Loucy (cell line): ENCODE measurements around the gene VANGL1.

Experiments
- H2AFZ ChIP-seq: fragments of 200-600 bp; sonication (generic); 2 replicates; pipeline ENCODE4 v1.6.0; 2016; ENCODE audit warnings: antibody characterized with exemption, mild to moderate bottlenecking, low read length, moderate library complexity
- H3F3A ChIP-seq: fragments of 200-600 bp; 2 replicates; pipeline ENCODE4 v1.6.0; 2016; ENCODE audit warnings: antibody characterized with exemption, low read depth, mild to moderate bottlenecking
- H3K27me3 ChIP-seq: fragments of 200-600 bp; sonication (generic); 2 replicates; pipeline ENCODE4 v1.6.1; 2014; ENCODE audit warnings: low read length, mild to moderate bottlenecking; ENCODE audit not compliant: insufficient read depth, poor library complexity, severe bottlenecking
- H3K36me3 ChIP-seq: fragments of 200-600 bp; sonication (generic); 2 replicates; pipeline ENCODE4 v1.6.1; 2016; ENCODE audit warnings: low read length; ENCODE audit not compliant: insufficient read depth
- H3K4me1 ChIP-seq: fragments of 200-600 bp; sonication (generic); 2 replicates; pipeline ENCODE4 v1.5.1; 2014; ENCODE audit warnings: low read length, mild to moderate bottlenecking; ENCODE audit not compliant: insufficient read depth, poor library complexity, severe bottlenecking
- H3K4me2 ChIP-seq: fragments of 200-600 bp; sonication (generic); 2 replicates; pipeline ENCODE4 v1.6.0; 2014; ENCODE audit warnings: antibody characterized with exemption, low read length, low read depth, mild to moderate bottlenecking; ENCODE audit not compliant: poor library complexity, severe bottlenecking
- H3K4me3 ChIP-seq: fragments of 200-600 bp; sonication (generic); 2 replicates; pipeline ENCODE4 v1.5.1; 2014; ENCODE audit warnings: low read length, mild to moderate bottlenecking, mixed read lengths; ENCODE audit not compliant: poor library complexity, severe bottlenecking
- H3K79me2 ChIP-seq: fragments of 200-600 bp; sonication (generic); 2 replicates; pipeline ENCODE4 v1.6.1; 2014; ENCODE audit warnings: low read length; ENCODE audit not compliant: insufficient read depth
- H3K9ac ChIP-seq: fragments of 200-600 bp; sonication (generic); 2 replicates; pipeline ENCODE4 v1.6.0; 2014; ENCODE audit warnings: mild to moderate bottlenecking, low read depth, low read length, moderate library complexity; ENCODE audit not compliant: poor library complexity, severe bottlenecking
- H3K9me2 ChIP-seq: fragments of 200-600 bp; sonication (generic); replicated peaks from 2 replicates; pipeline ENCODE4 v1.6.1; 2016; ENCODE audit warnings: low read depth, low read length, mixed read lengths
- H3K9me3 ChIP-seq: fragments of 200-600 bp; sonication (generic); 2 replicates; pipeline ENCODE4 v1.6.1; 2014; ENCODE audit warnings: mild to moderate bottlenecking, antibody characterized with exemption, low read length, low read depth; ENCODE audit not compliant: insufficient read depth
- H4K20me1 ChIP-seq: fragments of 200-600 bp; sonication (generic); 2 replicates; pipeline ENCODE4 v1.6.0; 2014; ENCODE audit warnings: antibody characterized with exemption, low read length, mild to moderate bottlenecking; ENCODE audit not compliant: insufficient read depth, poor library complexity, severe bottlenecking
- CTCF ChIP-seq: fragments of 200-600 bp; sonication (generic); conservative IDR thresholded peaks from 2 replicates; pipeline ENCODE4 v1.5.1; 2014; ENCODE audit warnings: mild to moderate bottlenecking, antibody characterized with exemption, low read length
- EZH2phosphoT487 ChIP-seq: fragments of 200-600 bp; IDR thresholded peaks from 2 replicates; pipeline ENCODE4 v1.6.1; 2018; ENCODE audit warnings: antibody characterized with exemption, mild to moderate bottlenecking, moderate library complexity, borderline replicate concordance

The VANGL1 gene

DNA sequence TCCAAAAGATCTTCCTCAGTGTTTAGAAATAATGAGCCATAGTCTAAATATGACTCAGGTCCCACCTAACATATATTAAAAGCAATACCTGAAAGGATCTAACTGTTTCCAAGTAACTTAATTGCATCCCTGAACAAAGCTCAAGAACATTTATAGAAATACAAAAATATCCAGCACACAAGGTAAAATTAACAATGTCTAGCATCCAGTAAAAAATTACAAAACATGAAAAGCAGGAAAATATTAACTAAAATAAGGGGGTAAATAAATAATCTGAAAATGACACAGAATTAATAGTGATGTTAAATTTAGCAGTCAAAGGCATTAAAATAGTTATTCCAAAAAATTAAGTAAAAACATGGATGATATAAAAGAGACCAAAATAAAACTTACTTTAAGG, 21.3 kb upstream of the VANGL1 start:
- H3K4me3 ChIP-seq: no peak overlapping the region
- no peaks in the 10 kb centered on the region for H4K20me1 ChIP-seq
- no peak overlapping the region for H3K9ac ChIP-seq
- H3K4me2 ChIP-seq: no peak overlapping the region
- no peaks in the 10 kb centered on the region for H3K79me2 ChIP-seq
- no peaks in the 10 kb centered on the region for H3K4me1 ChIP-seq
- no peaks in the 10 kb centered on the region for H3K9me2 ChIP-seq
- peaks cover 26% of the 10 kb centered on the region for H3K9me3 ChIP-seq
- no peaks in the 10 kb centered on the region for H3F3A ChIP-seq
- no peak overlapping the region for H2AFZ ChIP-seq
- no peak for TF ChIP-seq EZH2phosphoT487
- no peak for TF ChIP-seq CTCF
- H3K27me3 ChIP-seq: no peaks in the 10 kb centered on the region
- no peaks in the 10 kb centered on the region; the same call in 1 of the 2 replicates for H3K36me3 ChIP-seq

DNA sequence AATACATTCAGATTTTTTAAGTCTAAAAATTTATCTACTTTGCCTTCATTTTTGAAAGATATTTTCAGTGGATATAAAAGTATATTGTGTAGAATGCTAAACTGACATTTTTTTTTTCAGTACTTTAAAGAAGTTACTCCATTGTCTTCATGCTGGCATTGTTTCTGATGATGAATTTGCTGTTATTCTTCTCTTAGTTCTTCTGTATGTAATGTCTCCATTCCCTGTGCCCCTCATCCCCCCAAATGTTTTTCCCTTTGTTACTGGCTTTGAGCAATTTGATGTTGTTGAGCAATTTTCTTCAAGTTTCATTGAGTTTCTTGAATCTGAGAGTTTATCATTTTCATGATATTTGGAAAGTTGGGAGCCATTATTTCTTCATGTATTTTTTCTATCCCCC, 20.8 kb upstream of the VANGL1 start:
- Histone ChIP-seq H3K4me2 (no peak overlapping the region), H2AFZ (no peak overlapping the region)

GRCh38 chr1:115624859-115625258, 16.9 kb upstream of the VANGL1 start:
- H4K20me1 ChIP-seq: no peaks in the 10 kb centered on the region
- peaks cover 18% of the 10 kb centered on the region for H3K9me3 ChIP-seq
- no peak overlapping the region for H3K4me3 ChIP-seq
- no peaks in the 10 kb centered on the region for H3K4me1 ChIP-seq
- no peaks in the 10 kb centered on the region for H3K27me3 ChIP-seq
- no peak overlapping the region for H3K9ac ChIP-seq
- H3K79me2 ChIP-seq: no peaks in the 10 kb centered on the region
- no peaks in the 10 kb centered on the region for H3K9me2 ChIP-seq
- TF ChIP-seq CTCF (peak; percentile 57), EZH2phosphoT487 (no peak)
- no peaks in the 10 kb centered on the region; the same call in 1 of the 2 replicates for H3K36me3 ChIP-seq
- no peak overlapping the region for H3K4me2 ChIP-seq
- no peaks in the 10 kb centered on the region for H3F3A ChIP-seq
- peak overlapping the region; percentile 61; the same call in 1 of the 2 replicates for H2AFZ ChIP-seq

More for the DNA sequence above, 20.8 kb upstream of the VANGL1 start:
- Histone ChIP-seq H3K9me2 (no peaks in the 10 kb centered on the region), H3K4me3 (no peak overlapping the region), H3K27me3 (no peaks in the 10 kb centered on the region), H3K4me1 (no peaks in the 10 kb centered on the region), H3K9ac (no peak overlapping the region), H3K9me3 (peaks cover 26% of the 10 kb centered on the region), H3F3A (no peaks in the 10 kb centered on the region), H4K20me1 (no peaks in the 10 kb centered on the region), H3K79me2 (no peaks in the 10 kb centered on the region), H3K36me3 (no peaks in the 10 kb centered on the region; the same call in 1 of the 2 replicates)
- no peak for TF ChIP-seq EZH2phosphoT487
- TF ChIP-seq CTCF: no peak
